K562 (cell line): ENCODE measurements around the gene SUPT16H.

Experiments used
- BDP1 ChIP-seq: IDR thresholded peaks from 3 replicates; pipeline ENCODE4 v1.6.1; 2011; ENCODE audit not compliant: insufficient read length, insufficient read depth
- CTCF ChIP-seq, 3 experiments: IDR thresholded peaks in 2 of 3; conservative IDR thresholded peaks in 1 of 3; 2 replicates each; pipeline ENCODE4 v1.5.1; 2011 to 2012; ENCODE audit warnings: low read length in 3 of 3, mild to moderate bottlenecking in 3 of 3, control low read depth in 2 of 3, improper control_type of control experiment in 1 of 3, inconsistent platforms in 1 of 3, low read depth in 1 of 3, mixed read lengths in 1 of 3, moderate library complexity in 1 of 3; ENCODE audit not compliant: insufficient read depth in 2 of 3
- DMBX1 ChIP-seq: fragments of 250-450 bp; sonication (Bioruptor Pico); IDR thresholded peaks from 2 replicates; pipeline ENCODE4 v1.8.0; 2022; ENCODE audit warnings: inconsistent platforms, mild to moderate bottlenecking, moderate library complexity, borderline replicate concordance
- MAZ ChIP-seq, 2 experiments: fragments of 450-650 bp in 1 of 2; sonication (generic) in 1 of 2; formaldehyde crosslinking; IDR thresholded peaks in 1 of 2; conservative IDR thresholded peaks in 1 of 2; 2 replicates each; pipeline versions ENCODE4 v1.4.0 to v1.5.0; 2020; ENCODE audit warnings: mild to moderate bottlenecking in 1 of 2, missing genetic modification reagents in 1 of 2
- RAD21 ChIP-seq, 2 experiments: fragments of 250-450 bp in 1 of 2; fragments of 450-650 bp in 1 of 2; sonication (Bioruptor Pico) in 1 of 2; formaldehyde crosslinking in 1 of 2; IDR thresholded peaks in 1 of 2; conservative IDR thresholded peaks in 1 of 2; 2 replicates each; pipeline versions ENCODE4 v1.4.0 to v1.8.0; 2020 to 2022; ENCODE audit warnings: mild to moderate bottlenecking in 2 of 2, moderate library complexity in 1 of 2
- RFX7 ChIP-seq: fragments of 250-450 bp; sonication (Bioruptor Pico); IDR thresholded peaks from 2 replicates; pipeline ENCODE4 v1.5.1; 2021; ENCODE audit warnings: mild to moderate bottlenecking
- SREBF2 ChIP-seq: sonication (generic); formaldehyde crosslinking; IDR thresholded peaks from 2 replicates; pipeline ENCODE4 v1.4.0; 2020; ENCODE audit warnings: mild to moderate bottlenecking, missing genetic modification reagents
- TBP ChIP-seq: optimal IDR thresholded peaks from 2 replicates; pipeline ENCODE3; 2011; ENCODE audit warnings: low read depth, low read length, improper control_type of control experiment
- TCF7L2 ChIP-seq: fragments of 150-350 bp; IDR thresholded peaks from 2 replicates; pipeline ENCODE4 v1.6.1; 2016; ENCODE audit warnings: low read depth, mild to moderate bottlenecking, low read length, moderate library complexity
- YY1 ChIP-seq, 3 experiments: IDR thresholded peaks; 2 replicates each; pipeline ENCODE4 v1.6.1; 2011; ENCODE audit warnings: low read length in 2 of 3, mild to moderate bottlenecking in 2 of 3, moderate library complexity in 2 of 3, borderline replicate concordance in 1 of 3, control low read depth in 1 of 3, low read depth in 1 of 3; ENCODE audit not compliant: insufficient read depth in 3 of 3, insufficient replicate concordance in 2 of 3, control insufficient read depth in 1 of 3, insufficient read length in 1 of 3; ENCODE audit errors: extremely low read depth in 1 of 3

- TF ChIP-seq TCF7L2 (no peak), YY1 (IDR thresholded peaks at IDR 0.05; ENCODE audit: borderline replicate concordance in 1 of 3, control insufficient read depth in 1 of 3, extremely low read depth in 1 of 3, insufficient read depth in 3 of 3, insufficient read length in 1 of 3, insufficient replicate concordance in 2 of 3, low read depth in 1 of 3, low read length in 2 of 3) (no peak), TBP (no peak), SREBF2 (CRISPR knock-in tag) (no peak), BDP1 (no peak), RAD21 (CRISPR knock-in tag; conservative IDR thresholded peaks at IDR 0.05 in 1 of 2, IDR thresholded peaks at IDR 0.05 in 1 of 2) (no peak), RFX7 (no peak), DMBX1 (CRISPR knock-in tag) (no peak), MAZ (CRISPR knock-in tag; conservative IDR thresholded peaks at IDR 0.05 in 1 of 2, IDR thresholded peaks at IDR 0.05 in 1 of 2) (no peak), CTCF (IDR thresholded peaks at IDR 0.05 in 2 of 3, conservative IDR thresholded peaks at IDR 0.05 in 1 of 3; ENCODE audit: insufficient read depth in 2 of 3, low read depth in 1 of 3, low read length in 3 of 3) (no peak)
Observed at GRCh38 chr14:21428930-21429329, 45.1 kb upstream of the SUPT16H start.
